M059J (cell line): ENCODE results near the gene RCHY1. TPM values are rescaled to one million over a fixed set of nuclear protein-coding genes. Genes with fewer than 3 reads are reported as not detected.
A peak's percentile ranks its signal among the peaks of the same experiment; 100 is the strongest.
"Not testable (repeated sequence)": the region's sequence is repeated elsewhere in the genome, so short reads cannot be mapped to it uniquely, and the experiment has no call there.

Experiments used
- DNase-seq: peaks from one replicate; pipeline ENCODE4 v3.0.0-alpha.2; 2012; ENCODE audit warnings: low read depth
- total RNA-seq: library from RNA; depleted of rRNA; stranded (reverse); fragments of >200 nt; shearing (Covaris generic); gene quantifications from 2 replicates; pipeline ENCODE4 v1.2.3, GENCODE V29; 2014

The RCHY1 gene
- total RNA-seq, 1 experiment from 2014 or later = 11.7 TPM

- no peak for DNase-seq
Observed at GRCh38 chr4:75516144-75516543, 1.9 kb upstream of the RCHY1 start.

GRCh38 chr4:75514949-75515612 lies 878 bp upstream of the RCHY1 start:
- DNase-seq = no peak

DNA sequence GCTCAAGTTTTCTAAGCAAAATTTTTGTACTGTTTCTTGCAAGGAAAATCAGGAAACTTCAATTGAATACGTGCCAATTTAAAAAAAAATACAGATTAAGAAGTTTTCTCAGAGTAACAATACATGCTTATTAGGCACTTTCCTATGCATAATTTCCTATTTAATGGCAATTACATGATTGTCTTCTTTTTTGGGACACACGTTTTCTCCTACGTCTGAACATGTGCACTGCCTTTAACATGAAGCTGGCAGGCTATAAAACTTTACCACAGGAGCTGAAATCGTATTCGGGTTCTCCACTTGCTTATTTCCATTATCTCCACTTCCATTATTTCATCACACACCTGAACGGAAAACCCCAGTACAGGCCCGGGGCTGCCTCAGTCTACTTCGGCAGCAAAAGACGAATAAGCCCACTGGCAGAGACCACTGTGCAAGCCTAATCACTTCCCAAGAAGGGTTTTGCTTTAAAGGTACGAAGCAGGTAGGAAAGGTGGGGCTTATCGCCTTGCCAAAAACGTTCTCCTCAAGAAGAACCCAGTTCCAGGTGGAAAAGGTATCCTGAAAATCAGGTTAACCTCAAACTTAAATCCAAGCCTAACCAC lies 575 bp downstream of the RCHY1 start:
- peak; percentile 3 for DNase-seq

DNA sequence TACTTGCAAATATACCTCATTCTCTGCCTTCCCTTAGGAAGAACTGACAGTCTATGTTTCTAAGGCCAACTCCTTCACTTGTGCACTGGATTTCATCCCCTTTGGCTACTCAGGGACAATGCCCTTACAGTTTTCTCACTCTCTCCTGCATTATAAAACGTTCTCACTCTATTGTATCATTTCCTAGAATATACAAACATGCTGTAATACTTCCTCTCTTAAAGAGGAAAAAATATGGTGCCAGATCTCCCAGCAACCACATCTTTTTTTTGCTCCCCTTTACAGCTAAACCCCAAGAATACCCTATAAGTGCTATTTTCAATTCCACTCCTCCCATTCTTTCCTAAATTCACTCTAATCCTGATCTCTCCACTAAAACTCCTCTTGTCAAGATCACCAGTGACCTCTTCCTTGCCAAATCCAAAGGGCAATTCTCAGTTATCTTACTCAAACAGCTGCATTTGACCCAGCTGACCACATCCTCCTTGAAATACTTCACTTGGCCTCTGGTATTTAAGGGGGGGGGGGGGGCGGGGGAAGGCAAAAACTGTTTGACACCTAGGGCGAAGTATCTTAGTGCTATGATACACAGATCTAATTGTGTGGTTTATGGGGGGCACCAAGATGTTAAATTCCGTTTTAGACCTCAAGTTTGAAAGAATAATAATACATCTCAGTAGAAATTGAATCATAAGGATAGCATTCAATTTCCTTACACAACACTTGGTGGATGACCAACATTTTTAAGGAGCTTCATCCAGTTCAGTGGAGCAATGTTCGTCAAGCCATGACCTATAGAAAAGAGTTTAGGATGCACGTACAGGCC lies 1.6 kb downstream of the RCHY1 start:
- peak; percentile 64 for DNase-seq

GRCh38 chr4:75511841-75512240 lies 2.4 kb downstream of the RCHY1 start:
- no peak for DNase-seq

DNA sequence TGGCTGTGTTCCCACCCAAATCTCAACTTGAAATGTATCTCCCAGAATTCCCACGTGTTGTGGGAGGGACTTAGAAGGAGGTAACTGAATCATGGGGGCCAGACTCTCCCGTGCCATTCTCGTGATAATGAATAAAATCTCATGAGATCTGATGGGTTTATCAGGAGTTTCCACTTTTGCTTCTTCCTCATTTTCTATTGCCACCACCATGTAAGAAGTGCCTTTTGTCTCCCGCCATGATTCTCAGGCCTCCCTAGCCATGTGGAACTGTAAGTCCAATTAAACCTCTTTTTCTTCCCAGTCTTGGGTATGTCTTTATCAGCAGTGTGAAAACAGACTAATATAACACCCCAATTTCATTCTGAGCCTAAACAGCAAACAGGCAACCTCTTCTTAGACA lies 4.6 kb downstream of the RCHY1 start:
- not testable (repeated sequence) for DNase-seq

DNA sequence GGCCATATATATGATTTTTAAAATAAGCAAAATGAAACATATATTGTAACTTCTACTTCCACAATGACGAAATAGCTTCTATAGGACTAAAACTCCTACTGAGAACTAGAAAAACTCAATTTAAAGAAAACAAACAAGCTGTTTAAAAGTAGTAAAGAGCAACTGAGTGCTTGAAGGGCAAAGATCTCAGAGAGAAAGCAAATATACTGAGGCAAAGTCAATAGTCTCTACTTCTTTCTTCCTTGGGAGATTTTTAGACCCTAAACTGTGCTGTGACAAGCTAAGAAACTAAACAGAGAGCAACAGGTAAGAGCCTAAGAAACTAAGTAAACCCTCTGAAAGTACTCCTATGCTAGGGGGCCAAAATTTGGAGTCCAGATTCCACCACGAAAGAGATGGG lies 8.6 kb downstream of the RCHY1 start:
- no peak for DNase-seq

GRCh38 chr4:75502671-75503070 lies 11.5 kb downstream of the RCHY1 start:
- no peak for DNase-seq

- DNase-seq = no peak
Observed at GRCh38 chr4:75499900-75500299, 14.3 kb downstream of the RCHY1 start.

GRCh38 chr4:75498041-75498440 lies 16.2 kb downstream of the RCHY1 start:
- peak; percentile 3 for DNase-seq

- no peak for DNase-seq
Observed at GRCh38 chr4:75497133-75497532, 17.1 kb downstream of the RCHY1 start.

- DNase-seq = no peak
Observed at GRCh38 chr4:75496406-75496805, 17.8 kb downstream of the RCHY1 start.

DNA sequence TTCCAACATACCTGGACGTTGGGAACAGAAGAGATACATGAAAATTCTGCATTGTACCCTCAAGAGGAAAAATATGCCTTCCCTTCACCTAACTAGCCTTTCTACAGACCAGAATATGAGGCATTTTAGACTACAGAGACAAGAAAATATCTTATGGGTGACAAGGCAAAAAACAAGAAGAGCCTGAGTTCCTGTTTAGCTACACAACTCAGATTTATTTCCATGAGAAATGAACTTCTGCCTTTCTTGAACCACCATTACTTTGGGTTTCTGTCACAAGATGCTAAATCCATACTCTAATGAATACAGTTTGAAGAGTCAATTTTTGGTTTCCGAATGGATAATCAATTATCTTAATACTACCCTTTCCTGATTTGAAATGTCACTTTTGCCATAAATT lies 18.7 kb downstream of the RCHY1 start:
- no peak for DNase-seq

- DNase-seq = peak; percentile 68
Observed at GRCh38 chr4:75494563-75494962, 19.6 kb downstream of the RCHY1 start.

- peak; percentile 25 for DNase-seq
Observed at GRCh38 chr4:75490155-75490554, 24.0 kb downstream of the RCHY1 start.

DNA sequence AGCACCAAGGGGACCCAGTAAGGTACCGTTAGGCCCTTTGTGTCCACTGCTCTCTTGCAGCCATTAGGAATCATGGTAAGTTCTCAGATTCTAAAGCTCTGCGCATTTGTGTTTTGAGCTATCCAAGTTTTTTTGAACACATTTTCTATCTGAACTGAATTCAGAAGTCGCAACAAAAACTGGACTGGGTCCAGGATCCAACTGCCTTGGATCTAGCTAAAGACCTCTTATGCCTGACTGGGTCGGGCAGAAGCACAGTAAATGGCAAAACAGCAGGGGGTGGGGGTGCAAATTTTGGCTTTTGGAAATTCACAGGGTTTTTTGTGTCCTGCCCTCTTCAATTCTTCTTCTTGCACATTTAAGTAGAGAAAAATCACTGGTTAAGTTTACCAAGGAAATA lies 30.0 kb downstream of the RCHY1 start:
- no peak for DNase-seq

- no peak for DNase-seq
Observed at GRCh38 chr4:75477201-75477600, 37.0 kb downstream of the RCHY1 start.

DNA sequence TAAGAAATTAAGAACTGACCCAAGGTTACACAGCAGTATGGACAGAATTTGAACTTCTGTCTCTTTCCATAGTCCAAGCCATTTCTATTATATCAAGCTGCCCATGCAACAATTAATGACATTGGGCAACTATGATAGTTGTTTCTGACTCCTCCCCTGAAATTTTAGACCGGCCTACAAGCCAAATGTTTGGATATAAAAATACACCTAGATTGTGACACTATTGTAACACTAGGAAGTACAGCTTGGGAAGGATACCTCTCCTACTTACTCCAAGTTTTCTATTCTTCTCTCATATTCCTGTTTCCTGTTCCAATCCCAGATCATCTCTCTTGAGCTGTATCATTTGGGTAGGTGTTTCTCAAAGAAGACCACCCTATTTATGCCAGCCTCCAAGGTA lies 43.5 kb downstream of the RCHY1 start:
- no peak for DNase-seq

GRCh38 chr4:75469896-75470295 lies 44.3 kb downstream of the RCHY1 start:
- no peak for DNase-seq

GRCh38 chr4:75457365-75457764 lies 56.8 kb downstream of the RCHY1 start:
- no peak for DNase-seq

GRCh38 chr4:75434105-75434504 lies 80.1 kb downstream of the RCHY1 start:
- no peak for DNase-seq

DNA sequence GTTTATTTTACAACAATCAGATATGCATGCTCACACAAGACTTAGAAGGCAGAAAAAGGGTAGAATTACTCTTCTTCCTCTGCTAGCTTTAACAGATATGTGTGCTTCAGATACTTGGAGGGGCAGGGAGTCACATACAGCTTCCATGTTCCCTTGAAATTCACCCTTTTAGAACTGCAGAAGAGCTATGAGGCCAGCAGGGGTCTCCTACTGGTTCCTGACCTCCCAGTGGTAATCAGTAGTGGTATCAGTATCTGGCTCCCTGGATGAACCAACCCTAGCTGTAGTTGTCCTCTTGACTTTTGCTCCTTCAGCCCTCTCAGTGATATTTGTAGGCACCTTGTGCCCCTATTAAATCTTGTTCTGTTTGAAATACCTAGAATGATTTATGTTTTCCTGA lies 81.5 kb downstream of the RCHY1 start:
- peak; percentile 16 for DNase-seq

- no peak for DNase-seq
Observed at GRCh38 chr4:75429208-75429607, 85.0 kb downstream of the RCHY1 start.
